PC-9 (cell line): ENCODE measurements around the gene RALGPS1. TPM values are rescaled to one million over a fixed set of nuclear protein-coding genes. Genes with fewer than 3 reads are reported as not detected.

Source experiments
- BruUV-seq: library from RNA; stranded (reverse); fragments of 400-500 nt; replicated peaks from 2 replicates; lab custom pipeline; 2021; lab: Mats Ljungman, UMichigan
- CTCF ChIA-PET: fragments of 300-600 bp; sonication (Branson Sonifier 250); formaldehyde crosslinking; loops from one replicate; lab custom pipeline; 2022; ENCODE audit warnings: antibody characterized with exemption; lab: Charles Lee
- POLR2A ChIA-PET: fragments of 300-600 bp; sonication (Branson Sonifier 250); formaldehyde crosslinking; loops from one replicate; lab custom pipeline; 2022; ENCODE audit warnings: antibody characterized with exemption; ENCODE audit not compliant: unreplicated experiment; lab: Charles Lee
- DNase-seq, 2 experiments: peaks; one replicate each; pipeline versions ENCODE4 v3.0.0 to v3.0.0-alpha.2; 2015 to 2022; ENCODE audit warnings: mixed read lengths in 1 of 2
- H2AFZ ChIP-seq: fragments of 200-600 bp; sonication (generic); 2 replicates; pipeline ENCODE4 v1.8.1; 2017; ENCODE audit warnings: antibody characterized with exemption
- H3F3A ChIP-seq: fragments of 200-600 bp; sonication (generic); 2 replicates; pipeline ENCODE4 v1.8.1; 2017; ENCODE audit warnings: antibody characterized with exemption, mild to moderate bottlenecking, low read depth; ENCODE audit not compliant: insufficient read depth
- H3K27ac ChIP-seq: fragments of 200-600 bp; sonication (generic); 2 replicates; pipeline ENCODE4 v1.6.1; 2016; ENCODE audit warnings: mixed run types
- H3K27me3 ChIP-seq: fragments of 200-600 bp; sonication (generic); 2 replicates; pipeline ENCODE4 v1.6.1; 2016; ENCODE audit warnings: low read depth, mixed run types; ENCODE audit not compliant: insufficient read depth
- H3K36me3 ChIP-seq: fragments of 200-600 bp; sonication (generic); 2 replicates; pipeline ENCODE4 v1.6.1; 2016; ENCODE audit warnings: low read depth, mixed run types
- H3K4me1 ChIP-seq: fragments of 200-600 bp; sonication (generic); replicated peaks from 2 replicates; pipeline ENCODE4 v1.6.1; 2016; ENCODE audit warnings: mixed run types; ENCODE audit not compliant: insufficient read depth
- H3K4me2 ChIP-seq: fragments of 200-600 bp; sonication (generic); 2 replicates; pipeline ENCODE4 v1.6.1; 2017; ENCODE audit warnings: mixed run types
- H3K4me3 ChIP-seq: fragments of 200-600 bp; sonication (generic); 2 replicates; pipeline ENCODE4 v1.6.1; 2016; ENCODE audit warnings: mixed run types
- H3K79me2 ChIP-seq: fragments of 200-600 bp; sonication (generic); 2 replicates; pipeline ENCODE4 v1.6.1; 2017; ENCODE audit warnings: low read depth, mixed run types
- H3K9me2 ChIP-seq: fragments of 200-600 bp; sonication (generic); 2 replicates; pipeline ENCODE4 v1.8.1; 2017; ENCODE audit warnings: mild to moderate bottlenecking; ENCODE audit not compliant: insufficient read depth
- H3K9me3 ChIP-seq: fragments of 200-600 bp; sonication (generic); 2 replicates; pipeline ENCODE4 v1.8.1; 2016; ENCODE audit warnings: low read depth; ENCODE audit not compliant: insufficient read depth
- H4K20me1 ChIP-seq: fragments of 200-600 bp; sonication (generic); 2 replicates; pipeline ENCODE4 v1.8.1; 2017; ENCODE audit not compliant: insufficient read depth
- EZH2 ChIP-seq: fragments of 200-600 bp; sonication (generic); IDR thresholded peaks from 2 replicates; pipeline ENCODE4 v1.8.0; 2017; ENCODE audit warnings: antibody characterized with exemption, low read depth
- intact Hi-C: fragments of 100-400 bp; cut with micrococcal nuclease; formaldehyde crosslinking; loops from one replicate; pipeline ENCODE4 v1.10.0; 2022; ENCODE audit not compliant: unreplicated experiment
- total RNA-seq: library from RNA; stranded (reverse); gene quantifications from 2 replicates; pipeline ENCODE4 v1.2.3, GENCODE V29; 2021
- TF ChIP-seq, protein P1 (sequence below): fragments of 200-600 bp; sonication (generic); conservative IDR thresholded peaks from 2 replicates; pipeline ENCODE4 v1.6.1; 2017; ENCODE audit warnings: mixed run types, antibody characterized with exemption, mild to moderate bottlenecking, moderate library complexity

RALGPS1 gene
- total RNA-seq, 1 experiment from 2014 or later = 23.3 TPM

DNA sequence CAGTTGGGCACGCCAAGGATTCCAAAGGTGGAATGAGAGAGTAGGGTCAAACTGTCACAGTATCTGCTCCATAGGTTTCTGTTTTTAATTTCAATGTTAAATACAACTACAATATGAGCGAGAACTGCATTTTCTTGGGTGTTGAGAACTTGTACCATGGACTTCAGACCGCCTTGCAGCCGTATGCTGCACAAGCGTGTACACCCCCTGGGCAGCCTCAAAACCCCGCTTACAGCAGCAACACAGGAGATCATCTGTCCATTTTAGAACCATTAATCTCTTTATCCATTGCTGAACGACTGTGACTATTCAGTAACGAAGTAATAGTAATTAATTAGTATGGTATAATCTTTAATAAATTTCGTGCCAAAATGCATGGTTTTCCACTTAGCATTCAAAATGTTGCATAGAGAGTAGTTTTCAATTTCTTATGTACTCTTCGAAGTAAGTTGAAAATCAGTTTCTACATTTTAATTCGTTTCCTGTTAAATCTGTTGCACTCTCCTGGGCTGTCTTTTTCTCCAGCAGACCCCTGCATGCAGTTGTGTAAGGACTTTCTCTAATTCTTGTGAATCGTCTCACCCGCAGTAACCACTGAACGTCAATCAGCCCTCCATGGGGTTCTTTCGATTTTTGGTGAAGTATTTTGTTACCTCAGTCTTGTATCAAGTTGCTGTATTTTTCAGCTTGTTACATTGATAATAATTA, 308.0 kb downstream of the RALGPS1 start:
- CTCF ChIA-PET = no interaction called here
- Histone ChIP-seq H3K9me3 (no peaks in the 10 kb centered on the region), H3K36me3 (no peaks in the 10 kb centered on the region), H3F3A (peaks cover 15% of the 10 kb centered on the region; the same call in 1 of the 2 replicates), H3K4me1 (no peaks in the 10 kb centered on the region), H3K27ac (no peak overlapping the region), H4K20me1 (no peaks in the 10 kb centered on the region; the same call in 1 of the 2 replicates), H3K4me3 (no peak overlapping the region), H3K9me2 (no peaks in the 10 kb centered on the region), H3K4me2 (no peak overlapping the region), H3K27me3 (no peaks in the 10 kb centered on the region), H3K79me2 (no peaks in the 10 kb centered on the region), H2AFZ (no peak overlapping the region)
- intact Hi-C loops = loop anchor here (10.0 kb wide), 1 partner anchor 502 kb away; no protein-coding TSS in a partner anchor
- no peak for DNase-seq
- TF ChIP-seq, protein P1, sequence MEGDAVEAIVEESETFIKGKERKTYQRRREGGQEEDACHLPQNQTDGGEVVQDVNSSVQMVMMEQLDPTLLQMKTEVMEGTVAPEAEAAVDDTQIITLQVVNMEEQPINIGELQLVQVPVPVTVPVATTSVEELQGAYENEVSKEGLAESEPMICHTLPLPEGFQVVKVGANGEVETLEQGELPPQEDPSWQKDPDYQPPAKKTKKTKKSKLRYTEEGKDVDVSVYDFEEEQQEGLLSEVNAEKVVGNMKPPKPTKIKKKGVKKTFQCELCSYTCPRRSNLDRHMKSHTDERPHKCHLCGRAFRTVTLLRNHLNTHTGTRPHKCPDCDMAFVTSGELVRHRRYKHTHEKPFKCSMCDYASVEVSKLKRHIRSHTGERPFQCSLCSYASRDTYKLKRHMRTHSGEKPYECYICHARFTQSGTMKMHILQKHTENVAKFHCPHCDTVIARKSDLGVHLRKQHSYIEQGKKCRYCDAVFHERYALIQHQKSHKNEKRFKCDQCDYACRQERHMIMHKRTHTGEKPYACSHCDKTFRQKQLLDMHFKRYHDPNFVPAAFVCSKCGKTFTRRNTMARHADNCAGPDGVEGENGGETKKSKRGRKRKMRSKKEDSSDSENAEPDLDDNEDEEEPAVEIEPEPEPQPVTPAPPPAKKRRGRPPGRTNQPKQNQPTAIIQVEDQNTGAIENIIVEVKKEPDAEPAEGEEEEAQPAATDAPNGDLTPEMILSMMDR = no peak
- no peak for TF ChIP-seq EZH2
- BruUV-seq = no TSS peak
- POLR2A ChIA-PET = no interaction called here

DNA sequence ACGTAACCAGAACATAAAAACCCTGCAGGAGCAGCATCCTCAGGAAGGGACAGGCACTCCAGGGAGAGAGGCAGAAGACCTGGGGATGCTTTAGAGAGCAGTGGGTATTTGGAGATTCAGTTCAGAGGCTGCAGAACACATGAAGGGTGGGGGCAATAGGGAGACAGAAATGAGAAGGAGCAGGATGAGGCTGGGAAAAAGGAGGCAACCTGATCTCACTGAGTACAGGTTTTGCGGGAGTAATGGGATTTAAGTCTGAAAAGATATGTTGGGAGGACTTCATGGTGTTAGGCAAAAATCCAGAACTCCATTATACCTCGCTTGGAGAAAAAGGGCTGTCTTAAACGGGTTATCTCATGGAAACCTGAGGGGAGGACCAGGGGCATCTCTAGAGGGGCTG, 308.7 kb downstream of the RALGPS1 start:
- H3K27ac ChIP-seq = no peak overlapping the region
- H2AFZ ChIP-seq = no peak overlapping the region
- H3K79me2 ChIP-seq = no peaks in the 10 kb centered on the region
- no peaks in the 10 kb centered on the region for H3K9me3 ChIP-seq
- intact Hi-C loops = loop anchor here (10.0 kb wide), 1 partner anchor 502 kb away; no protein-coding TSS in a partner anchor
- no peaks in the 10 kb centered on the region; the same call in 1 of the 2 replicates for H4K20me1 ChIP-seq
- DNase-seq = no peak
- H3K9me2 ChIP-seq = no peaks in the 10 kb centered on the region
- no peak overlapping the region for H3K4me2 ChIP-seq
- TF ChIP-seq, protein P1 = no peak
- TF ChIP-seq EZH2 = no peak
- no peak overlapping the region for H3K4me3 ChIP-seq
- BruUV-seq = no TSS peak
- no peaks in the 10 kb centered on the region for H3K4me1 ChIP-seq
- ChIA-PET POLR2A (no interaction called here), CTCF (interaction anchor here (2.1 kb wide), 1 partner anchor 173 kb away, joined by 20 read pairs; the partner anchor contains the start of gene SLC2A8)
- no peaks in the 10 kb centered on the region for H3K27me3 ChIP-seq
- H3K36me3 ChIP-seq = no peaks in the 10 kb centered on the region
- peaks cover 15% of the 10 kb centered on the region; the same call in 1 of the 2 replicates for H3F3A ChIP-seq

DNA sequence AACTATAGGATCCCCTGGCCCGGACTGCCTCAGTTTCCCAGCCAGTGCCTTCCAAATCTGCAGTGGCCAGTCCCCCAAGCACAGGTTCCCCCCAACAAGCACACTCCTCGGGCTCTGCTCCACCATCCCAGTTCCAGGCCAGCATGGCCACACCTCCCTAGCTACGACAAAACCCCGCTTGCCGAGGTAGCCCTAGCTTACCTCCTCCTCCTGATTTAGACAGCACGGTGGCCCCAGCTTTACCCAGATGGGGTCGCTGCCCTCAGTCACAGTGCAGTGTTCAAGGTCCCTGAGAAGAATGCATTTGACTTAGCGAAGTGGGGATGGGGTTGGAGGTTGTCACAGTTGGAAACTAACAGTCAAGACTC, 309.2 kb downstream of the RALGPS1 start:
- intact Hi-C loops = loop anchor here (2.0 to 10.0 kb wide), 2 partner anchors 173 to 501 kb away; partner anchors contain the start of gene SLC2A8
- no peaks in the 10 kb centered on the region for H3K36me3 ChIP-seq
- H3K27me3 ChIP-seq = no peaks in the 10 kb centered on the region
- peak overlapping the region; percentile 85; the same call in 1 of the 2 replicates for H3K4me3 ChIP-seq
- H3K4me2 ChIP-seq = peak overlapping the region; percentile 100
- no peaks in the 10 kb centered on the region for H3K4me1 ChIP-seq
- BruUV-seq = no TSS peak
- no peak for DNase-seq
- no peak for TF ChIP-seq EZH2
- TF ChIP-seq, protein P1 = no peak; the same call in 1 of the 2 replicates
- no peak overlapping the region for H3K27ac ChIP-seq
- ChIA-PET POLR2A (interaction anchor here (0.6 to 1.3 kb wide), 5 partner anchors 18 to 578 kb away, joined by 3 to 31 read pairs (median 4); partner anchors contain the start of gene SLC2A8), CTCF (interaction anchor here (0.7 to 2.1 kb wide), 2 partner anchors 27 to 173 kb away, joined by 6 to 20 read pairs; partner anchors contain the start of gene SLC2A8)
- H2AFZ ChIP-seq = 0 out of 2 replicates have a peak overlapping the region, but pooled peaks have one; percentile 97
- H3K9me2 ChIP-seq = no peaks in the 10 kb centered on the region
- no peaks in the 10 kb centered on the region; the same call in 1 of the 2 replicates for H4K20me1 ChIP-seq
- H3K9me3 ChIP-seq = no peaks in the 10 kb centered on the region
- no peaks in the 10 kb centered on the region for H3K79me2 ChIP-seq
- peaks cover 15% of the 10 kb centered on the region; the same call in 1 of the 2 replicates for H3F3A ChIP-seq
